ENCODE data around the gene ADAMTS14. TPM values are rescaled to one million over a fixed set of nuclear protein-coding genes. Genes with fewer than 3 reads are reported as not detected.

ADAMTS14 gene
- polyA plus RNA-seq, 1 donor (not counting 4 experiments of a cell fraction or from before 2014, with no cell fraction given), result 0.09 TPM

DNA sequence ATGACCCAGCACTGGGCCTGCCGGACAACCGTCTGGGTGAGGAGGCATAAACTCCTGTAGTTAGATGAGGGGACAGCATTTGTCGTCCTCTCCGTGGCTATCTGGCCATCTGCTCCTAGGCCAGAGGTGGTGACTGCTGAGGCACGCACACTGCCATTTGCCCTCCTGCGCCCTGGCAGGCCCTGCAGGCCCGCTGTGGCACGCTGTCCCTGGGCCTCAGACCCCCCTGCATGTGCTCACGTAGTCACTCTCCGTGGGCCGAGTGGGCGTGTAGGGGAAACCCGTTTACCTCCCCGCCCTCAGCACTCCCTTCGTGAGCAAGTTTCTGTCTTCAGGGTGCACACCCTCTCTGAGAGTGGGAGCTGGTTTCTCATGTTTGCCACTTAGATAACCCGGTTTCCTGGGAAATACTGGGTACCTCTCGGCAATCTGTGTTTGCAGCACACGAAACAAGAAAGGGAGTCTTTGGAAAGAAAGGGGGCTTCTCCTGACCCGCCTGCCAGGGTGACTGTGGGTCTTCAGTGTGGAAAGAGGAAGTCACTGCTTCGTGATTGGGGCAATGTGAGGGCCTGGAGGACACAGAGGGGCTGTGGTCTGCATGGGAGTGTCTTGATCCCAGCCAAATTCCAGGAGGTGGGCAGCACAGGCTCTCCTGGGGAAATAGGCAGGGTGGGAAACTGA is 10.8 kb downstream of the ADAMTS14 start:
- TF ChIP-seq, protein P1, sequence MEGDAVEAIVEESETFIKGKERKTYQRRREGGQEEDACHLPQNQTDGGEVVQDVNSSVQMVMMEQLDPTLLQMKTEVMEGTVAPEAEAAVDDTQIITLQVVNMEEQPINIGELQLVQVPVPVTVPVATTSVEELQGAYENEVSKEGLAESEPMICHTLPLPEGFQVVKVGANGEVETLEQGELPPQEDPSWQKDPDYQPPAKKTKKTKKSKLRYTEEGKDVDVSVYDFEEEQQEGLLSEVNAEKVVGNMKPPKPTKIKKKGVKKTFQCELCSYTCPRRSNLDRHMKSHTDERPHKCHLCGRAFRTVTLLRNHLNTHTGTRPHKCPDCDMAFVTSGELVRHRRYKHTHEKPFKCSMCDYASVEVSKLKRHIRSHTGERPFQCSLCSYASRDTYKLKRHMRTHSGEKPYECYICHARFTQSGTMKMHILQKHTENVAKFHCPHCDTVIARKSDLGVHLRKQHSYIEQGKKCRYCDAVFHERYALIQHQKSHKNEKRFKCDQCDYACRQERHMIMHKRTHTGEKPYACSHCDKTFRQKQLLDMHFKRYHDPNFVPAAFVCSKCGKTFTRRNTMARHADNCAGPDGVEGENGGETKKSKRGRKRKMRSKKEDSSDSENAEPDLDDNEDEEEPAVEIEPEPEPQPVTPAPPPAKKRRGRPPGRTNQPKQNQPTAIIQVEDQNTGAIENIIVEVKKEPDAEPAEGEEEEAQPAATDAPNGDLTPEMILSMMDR (optimal IDR thresholded peaks at IDR 0.05 in 1 of 3, IDR thresholded peaks at IDR 0.05 in 1 of 3, conservative IDR thresholded peaks at IDR 0.05 in 1 of 3; ENCODE audit: extremely low read depth in 1 of 3, insufficient read depth in 2 of 3, low read length in 3 of 3), result no peak
- TF ChIP-seq EZH2 (IDR thresholded peaks at IDR 0.05; ENCODE audit: low read length), result no peak
- Histone ChIP-seq H3K36me3 (ENCODE audit: control insufficient read depth in 2 of 2, extremely low read depth in 1 of 2, insufficient read depth in 2 of 2, low read length in 2 of 2) (no peaks in the 10 kb centered on the region), H2AFZ (ENCODE audit: control insufficient read depth, low read length) (no peak overlapping the region), H3K27ac (ENCODE audit: control insufficient read depth, insufficient read depth, low read length) (no peak overlapping the region), H3K9me3 (ENCODE audit: control insufficient read depth, low read depth, low read length) (no peaks in the 10 kb centered on the region), H3K27me3 (ENCODE audit: control insufficient read depth, extremely low read depth, insufficient read depth, low read length) (peaks cover 33% of the 10 kb centered on the region), H3K4me2 (ENCODE audit: control insufficient read depth, extremely low read depth, insufficient read depth, low read depth, low read length) (no peak overlapping the region), H3K79me2 (ENCODE audit: control insufficient read depth, insufficient read depth, low read length) (no peaks in the 10 kb centered on the region), H4K20me1 (ENCODE audit: control insufficient read depth, extremely low read depth, insufficient read depth, low read length) (no peaks in the 10 kb centered on the region), H3K9ac (ENCODE audit: control insufficient read depth, extremely low read depth, insufficient read depth, low read length) (no peak overlapping the region), H3K9me1 (ENCODE audit: control insufficient read depth, extremely low read depth, insufficient read depth, low read length) (no peaks in the 10 kb centered on the region), H3K4me1 (ENCODE audit: control insufficient read depth, extremely low read depth, insufficient read depth, low read length) (peaks cover 4% of the 10 kb centered on the region), H3K4me3 (ENCODE audit: control insufficient read depth in 2 of 3, extremely low read depth in 1 of 3, insufficient read depth in 2 of 3, low read depth in 1 of 3, low read length in 3 of 3) (no peak overlapping the region)
- dilution Hi-C loops (cut with MboI; ENCODE audit: extremely low pct_ligation_motif_present, low sequenced_read_pairs), result no loop called here
- FAIRE-seq (no peak), DNase-seq (ENCODE audit: low read depth, low spot score) (no peak)

DNA sequence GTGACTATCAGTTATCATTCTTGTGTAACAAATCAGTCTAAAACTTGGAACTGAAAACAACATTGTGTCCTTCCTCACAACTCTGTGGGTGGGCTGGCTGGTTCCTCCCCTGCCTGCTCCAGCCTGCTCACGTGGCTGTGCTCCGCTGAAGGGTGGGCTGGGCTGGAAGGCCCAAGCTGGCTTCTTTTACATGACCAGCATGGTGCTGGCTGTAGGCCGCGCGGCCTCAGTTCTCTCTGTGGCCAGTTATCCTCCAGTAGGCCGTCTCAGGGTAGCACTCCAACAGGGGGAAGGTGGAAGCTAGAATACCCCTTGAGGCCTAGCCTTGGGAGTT is 11.3 kb downstream of the ADAMTS14 start:
- Histone ChIP-seq H3K9me1 (ENCODE audit: control insufficient read depth, extremely low read depth, insufficient read depth, low read length) (no peaks in the 10 kb centered on the region), H3K4me3 (ENCODE audit: control insufficient read depth in 2 of 3, extremely low read depth in 1 of 3, insufficient read depth in 2 of 3, low read depth in 1 of 3, low read length in 3 of 3) (no peak overlapping the region), H3K9me3 (ENCODE audit: control insufficient read depth, low read depth, low read length) (no peaks in the 10 kb centered on the region), H3K4me1 (ENCODE audit: control insufficient read depth, extremely low read depth, insufficient read depth, low read length) (peaks cover 4% of the 10 kb centered on the region), H2AFZ (ENCODE audit: control insufficient read depth, low read length) (no peak overlapping the region), H3K27me3 (ENCODE audit: control insufficient read depth, extremely low read depth, insufficient read depth, low read length) (peaks cover 31% of the 10 kb centered on the region), H3K36me3 (ENCODE audit: control insufficient read depth in 2 of 2, extremely low read depth in 1 of 2, insufficient read depth in 2 of 2, low read length in 2 of 2) (no peaks in the 10 kb centered on the region), H4K20me1 (ENCODE audit: control insufficient read depth, extremely low read depth, insufficient read depth, low read length) (no peaks in the 10 kb centered on the region), H3K27ac (ENCODE audit: control insufficient read depth, insufficient read depth, low read length) (no peak overlapping the region), H3K79me2 (ENCODE audit: control insufficient read depth, insufficient read depth, low read length) (no peaks in the 10 kb centered on the region), H3K4me2 (ENCODE audit: control insufficient read depth, extremely low read depth, insufficient read depth, low read depth, low read length) (no peak overlapping the region), H3K9ac (ENCODE audit: control insufficient read depth, extremely low read depth, insufficient read depth, low read length) (no peak overlapping the region)
- no peak for DNase-seq (ENCODE audit: low read depth, low spot score)
- dilution Hi-C loops (cut with MboI; ENCODE audit: extremely low pct_ligation_motif_present, low sequenced_read_pairs), result no loop called here
- TF ChIP-seq, protein P1 (optimal IDR thresholded peaks at IDR 0.05 in 1 of 3, IDR thresholded peaks at IDR 0.05 in 1 of 3, conservative IDR thresholded peaks at IDR 0.05 in 1 of 3; ENCODE audit: extremely low read depth in 1 of 3, insufficient read depth in 2 of 3, low read length in 3 of 3), result no peak
- no peak for TF ChIP-seq EZH2 (IDR thresholded peaks at IDR 0.05; ENCODE audit: low read length)
- FAIRE-seq, result no peak
